Measurements from ENCODE around the gene GTF3C6.
"Not testable (repeated sequence)": the region's sequence is repeated elsewhere in the genome, so short reads cannot be mapped to it uniquely, and the experiment has no call there.

The GTF3C6 gene

DNA sequence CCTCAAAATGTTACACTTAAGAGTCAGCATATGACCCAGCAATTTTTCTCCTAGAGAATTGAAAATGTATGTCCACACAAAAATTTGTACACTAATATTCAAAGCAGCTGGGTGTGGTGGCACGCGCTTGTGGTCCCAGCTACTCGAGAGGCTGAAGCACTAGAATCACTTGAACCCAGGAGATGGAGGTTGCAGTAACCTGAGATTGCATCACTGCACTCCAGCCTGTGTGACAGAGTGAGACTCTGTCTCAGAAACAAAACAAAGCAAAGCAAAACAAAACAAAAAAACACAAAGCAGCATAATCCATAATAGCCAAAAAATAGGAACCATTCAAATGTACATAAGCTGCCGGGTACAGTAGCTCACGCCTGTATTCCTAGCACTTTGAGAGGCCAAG is 21.7 kb downstream of the GTF3C6 start:
- no peak for DNase-seq

GRCh38 chr6:110980648-110981047 is 22.1 kb downstream of the GTF3C6 start:
- DNase-seq = no peak

DNA sequence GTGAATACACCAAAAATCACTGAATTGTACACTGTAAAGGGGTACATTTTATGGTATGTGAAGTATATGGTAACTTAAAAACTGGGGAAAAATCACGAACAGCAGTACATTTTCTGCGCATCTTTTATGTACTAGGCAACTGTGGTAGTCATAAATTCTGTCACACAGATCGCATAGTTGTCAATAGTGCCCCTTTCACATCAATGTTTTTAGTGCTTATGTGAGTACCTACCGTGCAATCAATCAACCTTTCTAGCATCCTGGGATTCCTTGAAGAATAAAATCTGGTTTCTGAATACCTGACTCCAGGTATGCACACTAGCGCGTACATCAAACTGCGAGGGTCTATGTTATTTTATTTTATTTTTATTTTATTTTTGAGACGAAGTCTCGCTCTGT is 22.7 kb downstream of the GTF3C6 start:
- DNase-seq = no peak

GRCh38 chr6:110990840-110991576 is 32.5 kb downstream of the GTF3C6 start:
- no peak for DNase-seq

- no peak for DNase-seq
Observed at GRCh38 chr6:110996691-110997090, 38.2 kb downstream of the GTF3C6 start.

DNA sequence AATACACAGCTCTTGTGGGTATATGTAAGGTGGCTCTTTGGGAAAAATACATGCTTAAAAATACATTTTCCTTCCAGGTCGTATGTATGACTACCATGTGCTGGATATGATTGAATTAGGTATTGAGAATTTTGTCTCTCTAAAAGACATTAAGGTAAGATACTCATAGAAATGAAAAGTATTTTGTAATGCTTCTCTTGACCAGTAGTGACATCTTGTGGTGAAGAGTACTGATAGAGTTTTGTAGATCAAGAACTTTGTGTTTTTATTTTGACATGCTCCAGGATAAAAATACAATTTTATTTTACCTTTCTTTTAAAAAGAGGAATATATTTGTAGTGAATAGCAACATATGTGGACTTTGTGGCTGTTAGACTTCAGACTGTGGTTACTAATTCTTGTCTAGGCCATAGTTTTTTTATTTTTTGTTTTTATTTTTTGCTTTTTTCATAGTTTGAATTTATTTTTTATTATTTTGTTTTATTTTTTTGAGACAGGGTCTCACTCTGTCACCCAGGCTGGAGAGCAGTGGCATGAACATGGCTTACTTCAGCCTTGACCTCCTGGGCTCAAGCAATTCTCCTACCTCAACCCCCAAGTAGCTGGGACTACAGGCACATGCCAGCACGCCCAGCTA is 41.2 kb downstream of the GTF3C6 start:
- no peak for DNase-seq

DNA sequence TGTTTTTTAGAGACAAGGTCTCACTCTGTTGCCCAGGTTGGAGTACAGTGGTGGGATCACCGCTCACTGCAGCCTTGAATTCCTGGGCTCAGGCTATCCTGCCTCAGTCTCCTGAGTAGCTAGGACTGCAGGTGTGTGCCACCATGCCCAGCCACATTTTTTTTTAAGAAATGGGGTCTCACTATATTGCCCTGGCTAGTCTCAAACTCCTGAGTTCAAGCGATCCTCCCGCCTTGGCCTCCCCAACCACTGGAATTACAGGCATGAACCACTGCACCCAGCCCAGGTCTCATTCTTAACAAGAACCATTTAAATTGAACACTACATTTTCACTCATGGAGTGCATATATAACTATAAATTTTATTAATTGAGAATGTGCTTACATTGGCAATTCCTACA is 43.8 kb downstream of the GTF3C6 start:
- DNase-seq = no peak

GRCh38 chr6:111011360-111012142 is 53.0 kb downstream of the GTF3C6 start:
- no peak for DNase-seq

GRCh38 chr6:111012143-111012452 is 53.6 kb downstream of the GTF3C6 start:
- no peak for DNase-seq

GRCh38 chr6:111012520-111012919 is 54.0 kb downstream of the GTF3C6 start:
- DNase-seq = not testable (repeated sequence)

GRCh38 chr6:111013144-111013915 is 54.8 kb downstream of the GTF3C6 start:
- DNase-seq = no peak

DNA sequence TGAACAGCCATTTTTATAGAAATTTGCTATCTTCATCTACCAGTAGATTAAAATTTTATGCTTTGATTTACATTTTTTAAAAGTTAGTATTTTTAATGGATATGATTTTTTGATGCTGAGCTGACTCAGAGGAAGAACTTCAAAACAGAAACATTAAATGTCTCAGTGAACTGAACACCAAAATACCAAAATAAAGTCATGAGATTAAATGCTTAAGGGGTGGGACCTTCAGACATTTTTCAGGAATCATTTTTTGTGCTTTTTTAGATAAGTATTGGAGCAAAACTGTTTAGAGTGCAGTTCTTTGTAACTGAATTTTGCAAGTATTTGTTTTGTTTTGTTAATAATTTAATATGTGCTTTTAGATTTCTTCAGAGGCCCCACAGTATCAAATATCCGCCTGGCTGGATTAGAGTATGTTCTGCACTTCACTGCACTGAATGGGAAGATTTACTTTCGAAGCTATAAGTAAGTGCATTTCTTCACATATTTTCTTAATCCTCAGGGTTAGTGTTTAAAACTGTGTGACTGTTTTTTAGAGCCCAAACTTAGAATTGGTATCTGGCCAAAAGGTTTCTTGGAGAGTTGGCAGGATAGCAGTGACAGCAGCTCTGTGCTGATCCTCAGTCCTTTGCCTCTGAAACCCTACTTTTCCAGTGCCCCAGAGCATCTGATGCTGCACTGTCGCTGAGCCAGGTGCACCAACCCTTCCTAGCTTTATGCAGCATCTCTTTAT is 57.1 kb downstream of the GTF3C6 start:
- no peak for DNase-seq

DNA sequence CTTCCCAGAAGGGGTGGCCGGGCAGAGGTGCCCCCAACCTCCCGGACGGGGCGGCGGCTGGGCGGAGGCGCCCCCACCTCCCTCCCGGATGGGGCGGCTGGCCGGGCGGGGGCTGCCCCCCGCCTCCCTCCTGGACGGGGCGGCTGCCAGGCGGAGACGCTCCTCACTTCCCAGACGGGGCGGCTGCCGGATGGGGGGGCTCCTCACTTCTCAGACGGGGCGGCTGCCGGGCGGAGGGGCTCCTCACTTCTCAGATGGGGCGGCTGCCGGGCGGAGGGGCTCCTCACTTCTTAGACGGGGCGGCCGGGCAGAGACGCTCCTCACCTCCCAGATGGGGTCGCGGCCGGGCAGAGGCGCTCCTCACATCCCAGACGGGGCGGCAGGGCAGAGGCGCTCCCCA is 58.7 kb downstream of the GTF3C6 start:
- not testable (repeated sequence) for DNase-seq

Data from NCI-H1930 (cell line).